Rectal smooth muscle tissue (tissue), 1 donor: ENCODE data around the gene CDCA7.
"Not testable (repeated sequence)": the region's sequence is repeated elsewhere in the genome, so short reads cannot be mapped to it uniquely, and the experiment has no call there.

Experiments
- H3K27ac ChIP-seq: one replicate; pipeline ENCODE4 v1.7.0; 2013; ENCODE audit warnings: low read depth, low read length, inconsistent platforms
- H3K27me3 ChIP-seq: one replicate; pipeline ENCODE4 v1.7.0; 2013; ENCODE audit warnings: low read length; ENCODE audit not compliant: control insufficient read depth, insufficient read depth
- H3K36me3 ChIP-seq: one replicate; pipeline ENCODE4 v1.7.0; 2013; ENCODE audit warnings: low read length; ENCODE audit not compliant: control insufficient read depth, insufficient read depth
- H3K4me1 ChIP-seq: one replicate; pipeline ENCODE4 v1.7.0; 2013; ENCODE audit warnings: low read length; ENCODE audit not compliant: control insufficient read depth, insufficient read depth
- H3K4me3 ChIP-seq: one replicate; pipeline ENCODE4 v1.7.0; 2013; ENCODE audit warnings: low read length
- H3K9ac ChIP-seq: one replicate; pipeline ENCODE4 v1.7.0; 2013; ENCODE audit warnings: low read length

Gene CDCA7

GRCh38 chr2:173354582-173355131, at the start of gene CDCA7:
TSS of gene CDCA7 (plus strand) at chr2:173354872. CDS start at chr2:173354964, 92 bp downstream.
- Histone ChIP-seq H3K27ac (no peak within 1 kb of the TSS), H3K36me3 (no peaks in the 10 kb centered on the region), H3K4me1 (peaks cover 5% of the 10 kb centered on the region), H3K4me3 (peak within 1 kb of the TSS; percentile 75), H3K27me3 (peaks cover 2% of the 10 kb centered on the region), H3K9ac (no peak within 1 kb of the TSS)

DNA sequence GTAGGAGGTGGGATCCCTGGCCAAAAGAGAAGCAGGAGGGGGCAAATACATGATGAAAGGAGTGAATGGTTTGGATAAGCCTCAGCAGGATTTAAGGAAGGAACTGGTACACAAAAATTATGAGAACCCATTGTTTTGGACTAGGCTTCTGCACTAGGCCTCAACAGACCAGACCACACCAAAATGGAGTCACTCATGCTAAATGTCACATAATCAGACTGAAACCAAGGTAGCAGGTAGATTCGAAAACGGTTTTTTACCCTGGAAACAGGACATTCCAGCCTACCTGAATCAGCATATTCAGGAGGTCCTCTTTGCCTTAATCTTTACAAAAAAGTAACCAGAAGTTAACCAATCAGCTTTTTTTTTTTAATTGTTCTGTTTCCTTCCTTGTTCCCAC, 49.4 kb upstream of the CDCA7 start:
- Histone ChIP-seq H3K9ac (no peak overlapping the region), H3K27ac (no peak overlapping the region), H3K4me3 (no peak overlapping the region), H3K4me1 (no peaks in the 10 kb centered on the region), H3K27me3 (no peaks in the 10 kb centered on the region), H3K36me3 (no peaks in the 10 kb centered on the region)

- Histone ChIP-seq H3K36me3 (no peaks in the 10 kb centered on the region), H3K9ac (no peak overlapping the region), H3K27ac (no peak overlapping the region), H3K27me3 (no peaks in the 10 kb centered on the region), H3K4me1 (no peaks in the 10 kb centered on the region), H3K4me3 (no peak overlapping the region)
Measured at GRCh38 chr2:173307293-173307692, 47.4 kb upstream of the CDCA7 start.

DNA sequence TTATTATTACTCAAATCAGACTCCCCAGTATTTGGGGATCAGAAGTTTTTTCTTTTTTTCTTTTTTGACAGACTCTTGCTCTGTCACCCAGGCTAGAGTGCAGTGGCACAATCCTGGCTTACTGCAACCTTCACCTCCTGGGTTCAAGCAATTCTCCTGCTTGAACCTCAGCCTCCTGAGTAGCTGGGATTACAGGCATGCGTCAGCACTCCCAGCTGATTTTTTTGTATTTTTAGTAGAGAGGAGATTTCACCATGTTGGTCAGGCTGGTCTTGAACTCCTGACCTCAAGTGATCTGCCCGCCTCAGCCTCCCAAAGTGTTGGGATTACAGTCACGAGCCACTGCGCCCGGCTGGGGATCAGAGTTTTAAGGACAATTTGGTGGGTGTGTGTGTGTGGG, 45.3 kb upstream of the CDCA7 start:
- H3K27ac ChIP-seq, H3K4me1 ChIP-seq, H3K27me3 ChIP-seq, H3K9ac ChIP-seq, H3K36me3 ChIP-seq, H3K4me3 ChIP-seq: not testable (repeated sequence)

GRCh38 chr2:173311844-173312606, 42.6 kb upstream of the CDCA7 start:
- Histone ChIP-seq H3K27ac (no peak overlapping the region), H3K27me3 (no peaks in the 10 kb centered on the region), H3K4me1 (no peaks in the 10 kb centered on the region), H3K9ac (no peak overlapping the region), H3K4me3 (no peak overlapping the region), H3K36me3 (no peaks in the 10 kb centered on the region)

DNA sequence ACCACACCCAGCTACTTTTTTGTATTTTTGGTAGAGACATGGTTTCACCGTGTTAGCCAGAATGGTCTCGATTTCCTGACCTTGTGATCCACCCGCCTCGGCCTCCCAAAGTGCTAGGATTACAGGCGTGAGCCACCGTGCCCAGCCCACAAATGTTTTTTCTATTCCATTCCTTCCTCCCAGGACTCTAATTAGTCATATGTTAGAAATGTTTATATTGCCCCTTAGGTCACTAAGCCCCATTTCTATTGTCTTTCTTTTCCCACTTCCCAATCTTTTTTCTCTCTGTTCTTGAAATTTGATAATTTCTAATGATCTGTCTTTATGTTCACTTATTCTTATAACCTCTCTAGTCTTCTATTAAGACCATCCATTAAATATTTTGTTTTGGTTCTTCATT, 31.3 kb upstream of the CDCA7 start:
- H3K4me1 ChIP-seq = no peaks in the 10 kb centered on the region
- no peak overlapping the region for H3K4me3 ChIP-seq
- no peak overlapping the region for H3K27ac ChIP-seq
- H3K27me3 ChIP-seq = no peaks in the 10 kb centered on the region
- no peak overlapping the region for H3K9ac ChIP-seq
- H3K36me3 ChIP-seq = no peaks in the 10 kb centered on the region

- Histone ChIP-seq H3K27ac (no peak overlapping the region), H3K4me3 (no peak overlapping the region), H3K36me3 (no peaks in the 10 kb centered on the region), H3K27me3 (no peaks in the 10 kb centered on the region), H3K4me1 (no peaks in the 10 kb centered on the region), H3K9ac (no peak overlapping the region)
Measured at GRCh38 chr2:173326806-173327205, 27.9 kb upstream of the CDCA7 start.

- Histone ChIP-seq H3K9ac (no peak overlapping the region), H3K27ac (no peak overlapping the region), H3K27me3 (no peaks in the 10 kb centered on the region), H3K4me1 (no peaks in the 10 kb centered on the region), H3K36me3 (no peaks in the 10 kb centered on the region), H3K4me3 (no peak overlapping the region)
Measured at GRCh38 chr2:173327421-173327820, 27.3 kb upstream of the CDCA7 start.

DNA sequence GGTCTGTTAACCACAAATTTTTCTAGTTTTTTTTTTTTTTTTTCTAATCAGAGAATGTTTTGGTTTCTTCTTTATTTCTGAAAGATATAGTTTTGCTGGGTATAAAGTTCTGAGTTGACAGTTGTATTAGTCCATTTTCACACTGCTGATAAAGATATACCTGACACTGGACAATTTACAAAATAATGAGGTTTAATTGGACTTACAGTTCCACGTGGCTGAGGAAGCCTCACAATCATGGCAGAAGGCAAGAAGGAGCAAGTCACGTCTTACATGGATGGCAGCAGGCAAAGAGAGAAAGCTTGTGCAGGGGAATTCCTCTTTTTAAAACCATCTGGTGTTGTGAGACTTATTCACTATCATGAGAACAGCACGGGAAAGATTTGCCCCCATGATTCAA, 21.7 kb upstream of the CDCA7 start:
- H3K4me1 ChIP-seq, H3K4me3 ChIP-seq, H3K36me3 ChIP-seq, H3K27ac ChIP-seq, H3K9ac ChIP-seq, H3K27me3 ChIP-seq: not testable (repeated sequence)

- Histone ChIP-seq H3K27me3 (no peaks in the 10 kb centered on the region), H3K27ac (no peak overlapping the region), H3K9ac (no peak overlapping the region), H3K4me1 (no peaks in the 10 kb centered on the region), H3K4me3 (no peak overlapping the region), H3K36me3 (no peaks in the 10 kb centered on the region)
Measured at GRCh38 chr2:173339807-173340206, 14.9 kb upstream of the CDCA7 start.

- no peak overlapping the region for H3K4me3 ChIP-seq
- no peaks in the 10 kb centered on the region for H3K27me3 ChIP-seq
- H3K36me3 ChIP-seq = no peaks in the 10 kb centered on the region
- no peak overlapping the region for H3K9ac ChIP-seq
- no peak overlapping the region for H3K27ac ChIP-seq
- H3K4me1 ChIP-seq = no peaks in the 10 kb centered on the region
Measured at GRCh38 chr2:173343921-173344320, 10.8 kb upstream of the CDCA7 start.

GRCh38 chr2:173346035-173346434, 8.6 kb upstream of the CDCA7 start:
- no peaks in the 10 kb centered on the region for H3K4me1 ChIP-seq
- H3K4me3 ChIP-seq = no peak overlapping the region

More at GRCh38 chr2:173346035-173346434, 8.6 kb upstream of the CDCA7 start:
- H3K36me3 ChIP-seq = no peaks in the 10 kb centered on the region
- no peaks in the 10 kb centered on the region for H3K27me3 ChIP-seq
- H3K27ac ChIP-seq = no peak overlapping the region
- H3K9ac ChIP-seq = no peak overlapping the region
